Measurements from ENCODE around the gene PEAR1. TPM values are rescaled to one million over a fixed set of nuclear protein-coding genes. Genes with fewer than 3 reads are reported as not detected.

Gene PEAR1
- total and polyA plus RNA-seq, 2 of the 8 experiments (the other 6 are each of a cell fraction or from before 2014, with no cell fraction given): 0.63 to 0.71 TPM

DNA sequence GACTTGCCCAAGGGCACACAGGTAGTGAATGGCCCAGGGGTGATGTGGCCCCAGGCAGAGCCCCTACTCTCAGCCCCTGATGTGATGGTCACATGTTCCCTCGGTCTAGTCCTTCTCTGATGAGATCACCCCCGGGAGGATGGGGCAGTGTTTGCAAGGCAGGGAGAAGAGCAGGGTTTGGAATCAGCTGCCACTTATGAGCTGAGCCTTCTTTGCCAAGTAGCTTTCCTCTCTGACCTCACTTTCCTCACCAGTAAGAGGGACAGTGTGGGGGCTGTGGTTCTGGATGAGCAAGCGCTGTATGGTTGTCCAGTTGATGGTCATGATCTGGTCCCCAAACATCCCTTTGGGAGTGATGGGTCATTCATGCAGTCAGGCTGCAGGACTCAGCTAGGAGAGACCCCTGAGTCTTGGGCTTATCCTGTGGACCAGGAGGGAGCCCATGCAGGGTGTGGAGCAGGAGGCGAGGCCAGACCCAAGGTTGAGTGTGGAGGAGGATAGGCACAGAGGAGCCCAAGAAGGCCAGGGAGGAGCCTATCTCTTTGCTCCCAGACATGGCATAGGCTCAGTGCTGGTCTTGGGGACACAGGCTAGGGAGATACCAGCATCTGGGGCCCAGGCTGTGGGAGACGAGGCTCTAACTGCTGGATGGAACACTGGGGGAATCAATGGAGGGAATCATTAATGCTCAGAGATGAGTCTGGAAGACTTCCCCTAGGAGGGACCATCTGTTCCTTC lies 15.9 kb upstream of the PEAR1 start:
- Histone ChIP-seq H4K8ac (ENCODE audit: extremely low read depth, insufficient read depth, low read length) (no peak overlapping the region), H3K4ac (replicated peaks; ENCODE audit: insufficient read length, low read depth, low read length) (no peak overlapping the region), H2AFZ (ENCODE audit: low read length) (no peak overlapping the region), H3K4me3 (ENCODE audit: extremely low read depth in 1 of 4, insufficient read depth in 2 of 4, low read depth in 3 of 4, low read length in 4 of 4) (no peak overlapping the region), H3K4me2 (ENCODE audit: insufficient read depth in 1 of 2, low read depth in 2 of 2, low read length in 2 of 2) (no peak overlapping the region), H3K9ac (replicated peaks in 1 of 4; ENCODE audit: extremely low read depth in 1 of 4, low read depth in 3 of 4, low read length in 3 of 4) (no peak overlapping the region), H2BK12ac (ENCODE audit: low read depth, low read length) (no peak overlapping the region), H3K23ac (ENCODE audit: insufficient read length) (no peak overlapping the region), H3K79me1 (ENCODE audit: low read depth, low read length) (no peaks in the 10 kb centered on the region), H4K91ac (replicated peaks; ENCODE audit: insufficient read length, low read length) (no peak overlapping the region), H2AK5ac (ENCODE audit: low read depth, low read length) (no peak overlapping the region), H4K5ac (ENCODE audit: insufficient read length, low read depth, low read length) (no peak overlapping the region), H3K36me3 (ENCODE audit: control insufficient read depth in 2 of 4, insufficient read depth in 4 of 4, low read length in 3 of 4) (no peaks in the 10 kb centered on the region), H3K27me3 (replicated peaks in 1 of 4; ENCODE audit: control insufficient read depth in 3 of 4, extremely low read depth in 1 of 4, insufficient read depth in 3 of 4, low read length in 3 of 4) (peaks cover 0 to 41% (median 17%) of the 10 kb centered on the region in 4 experiments; a peak in 6 of 7 replicates), H4K20me1 (replicated peaks in 1 of 2; ENCODE audit: control insufficient read depth in 1 of 2, insufficient read depth in 2 of 2, low read length in 2 of 2) (peaks cover 0 to 3% of the 10 kb centered on the region in 2 experiments), H3K14ac (ENCODE audit: insufficient read length) (no peak overlapping the region), H3K23me2 (ENCODE audit: low read depth, low read length) (no peaks in the 10 kb centered on the region; the same call in 1 of the 2 replicates), H2BK20ac (ENCODE audit: low read length) (no peak overlapping the region), H3K9me3 (ENCODE audit: insufficient read depth in 2 of 2, low read depth in 1 of 2, low read length in 1 of 2) (no peaks in the 10 kb centered on the region), H3K79me2 (ENCODE audit: control insufficient read depth in 1 of 2, insufficient read depth in 2 of 2, low read length in 2 of 2) (no peaks in the 10 kb centered on the region), H3K27ac (ENCODE audit: low read depth, low read length) (no peak overlapping the region), H3K18ac (ENCODE audit: extremely low read depth, low read length) (no peak overlapping the region), H2BK120ac (replicated peaks; ENCODE audit: low read depth, low read length) (no peak overlapping the region), H2BK15ac (ENCODE audit: low read length) (no peak overlapping the region), H3K56ac (replicated peaks; ENCODE audit: insufficient read length, low read depth, low read length) (no peak overlapping the region), H3K4me1 (replicated peaks in 1 of 4; ENCODE audit: control insufficient read depth in 3 of 4, insufficient read depth in 4 of 4, low read length in 3 of 4) (peaks cover 0 to 6% (median 1%) of the 10 kb centered on the region in 4 experiments; a peak in 4 of 7 replicates), H2BK5ac (ENCODE audit: low read depth, low read length) (no peak overlapping the region)
- CTCF ChIA-PET (ENCODE audit: partially characterized antibody): interaction anchor here (0.6 to 31.4 kb wide), 14 partner anchors 12 to 260 kb away, joined by 3 to 719 read pairs (median 8); partner anchors contain the start of genes INSRR, NTRK1 and PEAR1
- no peak for FAIRE-seq
- POLR2A ChIA-PET (ENCODE audit: partially characterized antibody): interaction anchor here (1.2 to 1.6 kb wide), 2 partner anchors 18 to 30 kb away, joined by 3 to 5 read pairs; no protein-coding TSS in a partner anchor
- DNase-seq (ENCODE audit: low read depth in 1 of 2, low spot score in 2 of 2): no peak
- WGBS, 2 experiments (ENCODE audit: extremely low coverage in 1 of 2, insufficient coverage in 1 of 2, insufficient read length in 1 of 2, insufficient replicate concordance in 2 of 2, low coverage in 1 of 2, low lambda C conversion rate in 2 of 2, missing lambda C conversion rate in 1 of 2): 91% methylated on average over 5 of the region's 5 CpGs; no CpG with 5 or more reads in 1 of the 2 experiments
- TF ChIP-seq ASH2L (IDR thresholded peaks at IDR 0.05; ENCODE audit: low read length): no peak
- no peak for TF ChIP-seq JUN (IDR thresholded peaks at IDR 0.05; ENCODE audit: low read depth, low read length)
- no peak for TF ChIP-seq HDAC6 (IDR thresholded peaks at IDR 0.05; ENCODE audit: low read depth, low read length)
- TF ChIP-seq RNF2 (IDR thresholded peaks at IDR 0.05; ENCODE audit: borderline replicate concordance, low read depth, low read length, missing control alignments, poor library complexity, severe bottlenecking): no peak
- TF ChIP-seq EGR1 (IDR thresholded peaks at IDR 0.05; ENCODE audit: borderline replicate concordance, low read depth, low read length): no peak
- TF ChIP-seq TAF1 (IDR thresholded peaks at IDR 0.05; ENCODE audit: low read depth, low read length): no peak
- TF ChIP-seq, protein P1, sequence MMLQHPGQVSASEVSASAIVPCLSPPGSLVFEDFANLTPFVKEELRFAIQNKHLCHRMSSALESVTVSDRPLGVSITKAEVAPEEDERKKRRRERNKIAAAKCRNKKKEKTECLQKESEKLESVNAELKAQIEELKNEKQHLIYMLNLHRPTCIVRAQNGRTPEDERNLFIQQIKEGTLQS (IDR thresholded peaks at IDR 0.05; ENCODE audit: insufficient read depth, low read depth, low read length): no peak
- TF ChIP-seq SP2 (IDR thresholded peaks at IDR 0.05; ENCODE audit: low read length): no peak
- TF ChIP-seq ZNF274 (IDR thresholded peaks at IDR 0.05; ENCODE audit: borderline replicate concordance, extremely low read depth, low read length): no peak
- TF ChIP-seq JUND (IDR thresholded peaks at IDR 0.05; ENCODE audit: low read length): no peak
- TF ChIP-seq TCF12 (IDR thresholded peaks at IDR 0.05; ENCODE audit: low read depth, low read length): no peak
- no peak for TF ChIP-seq CTBP2 (IDR thresholded peaks at IDR 0.05; ENCODE audit: borderline replicate concordance, insufficient read depth, insufficient read length, low read length)
